GM19099 (cell line): ENCODE data around the gene ERBB2.

ENCODE experiments used
- POLR2A ChIP-seq: IDR thresholded peaks from 3 replicates; pipeline ENCODE4 v1.6.1; 2011; ENCODE audit warnings: low read depth; ENCODE audit not compliant: insufficient read length; ENCODE audit errors: extremely low read depth

Gene ERBB2

DNA sequence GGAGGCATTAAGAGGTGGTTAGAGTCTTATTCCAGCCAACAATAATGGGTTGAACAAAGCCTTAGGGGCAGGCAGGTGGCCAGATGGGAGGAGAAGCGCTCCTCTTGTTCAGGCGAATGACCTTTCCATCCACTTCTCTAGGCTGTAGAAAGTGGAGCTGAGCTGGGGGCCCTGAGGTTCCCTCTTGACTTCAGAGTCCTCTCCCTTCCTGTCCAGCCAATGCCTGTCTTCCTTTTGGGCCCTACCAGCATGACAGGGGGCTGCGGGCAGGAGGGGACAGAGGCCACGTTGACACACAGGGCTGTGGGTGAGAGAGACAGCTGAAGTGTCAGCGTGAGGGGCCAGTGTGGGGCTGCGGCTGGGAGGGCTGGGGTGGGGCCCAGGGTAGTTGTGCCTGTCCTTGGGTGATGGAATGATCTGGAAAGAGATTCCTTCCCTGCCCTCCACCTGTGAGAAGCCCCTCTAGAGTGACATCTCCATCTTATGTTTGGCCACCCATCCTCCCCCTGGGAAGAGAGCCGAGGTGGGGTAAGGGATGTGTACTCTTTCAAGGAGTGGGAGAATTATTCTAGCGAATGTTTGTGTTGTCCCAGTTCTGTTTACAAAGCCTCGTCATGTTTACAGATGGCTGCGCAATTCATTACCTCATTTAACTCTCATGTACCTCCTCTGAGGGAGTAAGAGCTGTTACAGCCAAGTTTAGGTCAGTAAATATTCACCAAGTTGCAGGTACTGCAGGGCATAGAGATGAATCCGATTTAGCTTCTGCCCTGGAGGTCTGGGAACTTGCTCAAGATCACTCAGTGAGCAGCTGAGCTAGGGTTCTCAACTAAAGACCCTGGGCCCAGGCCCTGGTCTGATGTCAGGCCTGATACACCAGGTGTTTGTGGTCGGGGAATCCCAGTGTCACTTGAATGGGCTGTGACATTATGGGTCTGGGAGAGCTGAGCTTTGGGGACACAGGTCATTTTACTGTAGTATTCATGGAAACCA is 3.3 kb downstream of the ERBB2 start:
- no peak for TF ChIP-seq POLR2A

DNA sequence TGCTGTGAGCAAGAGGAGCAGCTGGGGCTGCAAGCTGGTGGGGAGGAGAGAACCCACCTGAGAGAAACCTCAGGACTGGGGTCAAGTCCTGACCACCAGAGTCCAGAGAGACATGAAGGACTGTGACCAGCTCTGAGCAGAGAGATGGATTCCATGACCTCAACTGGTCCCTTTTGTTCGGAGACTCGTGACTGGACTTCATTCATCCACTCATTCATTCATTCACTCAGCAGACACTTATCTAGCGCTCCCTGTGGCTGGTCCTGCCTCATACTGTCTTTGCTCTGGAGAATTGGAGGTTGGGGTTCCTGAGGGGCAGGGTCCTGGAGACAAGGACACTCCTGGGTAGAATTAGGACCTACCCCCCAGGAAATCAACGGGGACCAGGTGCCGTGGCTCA is 4.0 kb downstream of the ERBB2 start:
- no peak for TF ChIP-seq POLR2A

DNA sequence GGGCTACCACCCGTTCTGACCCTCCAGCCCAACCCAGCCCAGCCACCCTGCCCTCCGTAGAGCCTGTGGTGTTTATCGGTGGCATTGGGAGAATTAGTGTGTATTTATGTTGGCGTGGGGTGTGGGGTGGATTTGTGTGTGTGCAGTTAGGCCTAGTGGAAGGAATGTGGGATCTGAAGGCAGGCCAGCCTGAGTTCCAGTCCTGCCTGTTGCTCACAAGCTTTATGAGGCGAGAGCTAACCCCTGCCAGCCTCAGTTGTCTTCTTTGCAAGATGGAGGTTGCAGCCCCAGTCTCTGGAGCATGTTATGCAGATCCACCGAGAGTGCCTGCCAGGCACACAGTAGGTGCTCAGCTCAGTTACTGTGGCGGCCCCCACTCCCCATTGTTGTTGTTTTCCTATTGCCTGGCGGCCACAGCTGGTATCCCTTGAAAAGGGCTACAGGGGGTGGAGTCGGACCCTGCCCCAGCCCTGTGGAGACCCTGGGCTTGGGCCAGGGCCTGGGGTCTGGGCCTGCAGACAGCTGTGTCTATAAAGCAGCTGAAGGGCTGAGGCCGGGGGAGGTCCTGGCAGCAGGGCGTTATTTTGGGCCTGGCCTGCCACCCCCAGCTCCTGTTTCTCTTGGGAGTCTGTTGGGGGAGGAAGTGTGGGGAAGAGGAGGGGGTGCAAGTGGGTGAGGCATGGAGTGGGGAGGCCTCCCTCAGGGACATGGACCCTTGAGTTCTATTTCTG is 5.1 kb downstream of the ERBB2 start:
- no peak for TF ChIP-seq POLR2A

DNA sequence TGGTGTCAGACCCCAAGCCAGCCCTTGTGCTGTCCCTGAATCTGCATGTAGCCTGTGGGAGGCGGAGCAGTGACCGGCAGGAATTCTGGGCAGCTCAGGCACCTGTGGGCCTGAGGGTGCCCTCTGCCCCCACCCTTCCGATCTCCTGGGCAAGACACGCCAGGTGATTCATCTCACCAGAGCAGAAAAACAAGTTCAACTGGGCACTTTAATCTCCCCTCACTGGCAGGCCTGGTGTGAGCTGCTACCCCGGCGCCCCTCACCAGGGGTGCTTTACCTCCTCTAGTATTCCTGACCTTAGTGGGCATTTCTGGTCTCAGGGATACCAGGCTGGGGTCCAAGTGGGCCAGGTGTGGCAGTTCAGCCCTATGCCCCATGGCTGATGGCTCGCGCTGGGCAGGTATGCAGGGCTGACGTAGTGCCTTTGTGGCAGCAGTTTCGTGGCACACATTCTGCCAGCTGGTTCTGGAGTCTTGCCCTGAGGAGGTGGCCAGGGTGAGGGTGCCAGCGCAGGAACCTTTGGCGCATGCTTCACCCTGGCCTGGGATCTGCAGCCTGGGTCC is 6.0 kb downstream of the ERBB2 start:
- no peak for TF ChIP-seq POLR2A

DNA sequence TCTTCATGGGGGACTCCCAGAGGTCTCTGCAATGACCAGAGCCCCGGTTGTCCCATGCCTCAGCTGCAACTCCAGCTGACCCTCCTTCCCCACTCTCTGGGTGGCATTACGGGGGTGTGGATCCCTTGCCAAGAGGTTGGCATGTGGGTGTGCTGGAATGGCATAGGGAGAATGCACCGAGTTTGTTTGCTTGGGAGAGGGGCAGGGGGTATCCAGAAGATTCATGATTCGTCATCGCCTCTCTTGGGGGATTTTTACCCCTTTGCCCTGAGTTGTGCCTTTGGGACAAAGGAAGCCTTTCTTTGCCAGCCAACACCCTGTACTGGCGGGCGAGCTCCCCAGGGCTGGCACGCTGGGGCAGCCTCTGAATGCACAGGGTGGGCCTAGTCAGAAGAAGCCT is 6.5 kb downstream of the ERBB2 start:
- no peak for TF ChIP-seq POLR2A

DNA sequence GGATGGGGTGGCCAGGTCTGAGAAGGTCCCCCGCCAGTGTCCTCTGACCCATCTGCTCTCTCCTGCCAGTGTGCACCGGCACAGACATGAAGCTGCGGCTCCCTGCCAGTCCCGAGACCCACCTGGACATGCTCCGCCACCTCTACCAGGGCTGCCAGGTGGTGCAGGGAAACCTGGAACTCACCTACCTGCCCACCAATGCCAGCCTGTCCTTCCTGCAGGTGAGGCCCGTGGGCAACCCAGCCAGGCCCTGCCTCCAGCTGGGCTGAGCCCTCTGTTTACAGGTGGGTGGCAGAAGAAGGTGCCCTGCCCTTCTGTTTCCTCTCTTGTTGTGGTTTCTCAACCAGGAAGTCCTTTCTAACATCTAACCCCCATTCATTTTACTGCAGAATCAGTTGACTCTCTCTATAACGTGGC is 7.1 kb downstream of the ERBB2 start:
- no peak for TF ChIP-seq POLR2A

DNA sequence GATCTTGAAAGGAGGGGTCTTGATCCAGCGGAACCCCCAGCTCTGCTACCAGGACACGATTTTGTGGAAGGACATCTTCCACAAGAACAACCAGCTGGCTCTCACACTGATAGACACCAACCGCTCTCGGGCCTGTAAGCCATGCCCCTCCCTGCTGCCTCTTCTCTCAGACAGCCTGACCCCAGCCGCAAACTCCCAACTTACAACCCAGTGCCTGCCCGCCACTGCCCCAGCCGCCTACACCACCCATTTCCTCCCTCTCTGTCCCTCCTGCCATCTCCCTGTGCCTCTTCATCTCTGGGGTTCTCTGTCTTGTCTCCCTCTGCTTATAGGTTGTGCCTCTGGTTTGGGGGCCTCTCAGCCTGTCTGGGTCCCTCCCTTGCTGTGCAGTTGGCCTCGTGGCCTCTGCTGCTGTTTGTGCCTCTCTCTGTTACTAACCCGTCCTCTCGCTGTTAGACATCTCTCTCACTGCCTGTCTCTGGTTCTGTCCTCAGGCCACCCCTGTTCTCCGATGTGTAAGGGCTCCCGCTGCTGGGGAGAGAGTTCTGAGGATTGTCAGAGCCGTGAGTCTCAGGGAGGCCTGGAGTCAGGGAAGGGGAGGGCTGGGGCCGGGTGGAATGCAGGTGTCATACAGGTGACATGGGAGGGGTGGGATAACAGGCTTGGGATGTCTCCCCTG is 9.6 kb downstream of the ERBB2 start:
- TF ChIP-seq POLR2A = no peak

DNA sequence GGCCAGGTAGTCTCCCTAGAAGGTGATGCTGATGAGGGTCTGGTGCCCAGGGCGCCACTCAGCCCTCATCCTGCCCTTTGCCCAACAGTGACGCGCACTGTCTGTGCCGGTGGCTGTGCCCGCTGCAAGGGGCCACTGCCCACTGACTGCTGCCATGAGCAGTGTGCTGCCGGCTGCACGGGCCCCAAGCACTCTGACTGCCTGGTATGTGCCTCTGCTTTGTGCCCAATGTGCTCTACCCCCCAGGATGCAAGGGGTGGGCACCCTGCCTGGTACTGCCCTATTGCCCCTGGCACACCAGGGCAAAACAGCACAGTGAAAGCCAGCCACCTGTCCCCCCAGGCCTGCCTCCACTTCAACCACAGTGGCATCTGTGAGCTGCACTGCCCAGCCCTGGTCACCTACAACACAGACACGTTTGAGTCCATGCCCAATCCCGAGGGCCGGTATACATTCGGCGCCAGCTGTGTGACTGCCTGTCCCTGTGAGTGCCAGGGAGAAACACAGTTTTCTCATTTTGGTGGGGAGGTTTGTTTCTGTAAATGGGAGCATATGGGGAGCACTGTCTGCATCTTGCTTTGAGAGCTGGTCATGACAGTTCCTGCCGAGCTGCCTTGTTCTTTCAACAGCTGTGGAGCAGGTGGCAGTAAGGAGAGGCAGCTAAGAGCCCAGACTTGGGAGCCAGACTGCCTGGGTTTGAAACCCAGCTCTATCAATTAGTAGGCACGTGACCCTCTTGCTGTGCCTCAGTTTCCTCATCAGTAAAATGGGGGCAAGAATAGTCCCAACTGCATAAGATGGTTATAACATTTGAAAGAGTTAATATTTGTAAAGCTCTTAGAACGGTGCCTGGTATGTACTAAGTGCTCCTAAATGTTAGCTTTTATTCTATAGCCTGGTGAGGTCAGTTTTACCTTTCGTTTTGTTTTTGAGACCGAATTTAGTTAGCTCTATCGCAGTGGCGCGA is 10.4 kb downstream of the ERBB2 start:
- no peak for TF ChIP-seq POLR2A

DNA sequence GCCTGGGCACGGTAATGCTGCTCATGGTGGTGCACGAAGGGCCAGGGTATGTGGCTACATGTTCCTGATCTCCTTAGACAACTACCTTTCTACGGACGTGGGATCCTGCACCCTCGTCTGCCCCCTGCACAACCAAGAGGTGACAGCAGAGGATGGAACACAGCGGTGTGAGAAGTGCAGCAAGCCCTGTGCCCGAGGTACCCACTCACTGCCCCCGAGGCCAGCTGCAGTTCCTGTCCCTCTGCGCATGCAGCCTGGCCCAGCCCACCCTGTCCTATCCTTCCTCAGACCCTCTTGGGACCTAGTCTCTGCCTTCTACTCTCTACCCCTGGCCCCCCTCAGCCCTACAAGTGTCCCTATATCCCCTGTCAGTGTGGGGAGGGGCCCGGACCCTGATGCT is 12.0 kb downstream of the ERBB2 start:
- no peak for TF ChIP-seq POLR2A

DNA sequence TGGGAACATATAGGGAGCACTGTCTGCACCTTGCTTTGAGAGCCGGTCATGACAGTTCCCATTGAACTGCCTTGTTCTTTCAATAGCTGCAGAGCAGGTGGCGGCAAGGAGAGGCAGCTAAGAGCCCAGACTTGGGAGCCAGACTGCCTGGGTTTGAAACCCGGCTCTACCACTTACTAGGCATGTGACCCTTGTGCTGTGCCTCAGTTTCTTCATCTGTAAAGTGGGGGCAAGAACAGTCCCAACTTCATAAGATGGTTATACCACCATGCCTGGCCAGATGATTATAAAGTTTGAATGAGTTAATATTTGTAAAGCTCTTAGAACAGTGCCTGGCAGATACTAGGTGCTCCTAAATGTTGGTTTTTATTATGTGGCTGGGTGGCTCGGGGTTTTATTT is 14.4 kb downstream of the ERBB2 start:
- no peak for TF ChIP-seq POLR2A

DNA sequence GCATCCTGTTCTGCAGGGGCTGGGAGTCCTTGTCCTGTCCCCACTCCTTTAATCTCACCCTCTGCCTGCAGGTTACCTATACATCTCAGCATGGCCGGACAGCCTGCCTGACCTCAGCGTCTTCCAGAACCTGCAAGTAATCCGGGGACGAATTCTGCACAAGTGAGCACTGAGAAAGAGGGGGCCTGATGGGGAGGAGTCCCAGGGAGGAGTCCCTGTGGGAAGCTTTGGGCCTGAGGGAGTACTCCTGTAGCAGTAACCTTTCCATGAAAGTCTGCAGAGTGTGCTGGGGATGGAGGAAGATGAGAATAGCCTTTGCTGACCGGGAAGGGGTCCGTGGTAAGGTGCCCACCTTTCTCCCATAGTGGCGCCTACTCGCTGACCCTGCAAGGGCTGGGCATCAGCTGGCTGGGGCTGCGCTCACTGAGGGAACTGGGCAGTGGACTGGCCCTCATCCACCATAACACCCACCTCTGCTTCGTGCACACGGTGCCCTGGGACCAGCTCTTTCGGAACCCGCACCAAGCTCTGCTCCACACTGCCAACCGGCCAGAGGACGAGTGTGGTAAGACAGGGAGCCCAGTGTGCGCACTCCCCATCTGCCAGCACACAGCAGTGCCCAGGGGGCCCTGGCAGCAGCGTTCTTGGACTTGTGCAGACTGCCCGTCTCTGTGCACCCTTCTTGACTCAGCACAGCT is 15.7 kb downstream of the ERBB2 start:
- TF ChIP-seq POLR2A = no peak

DNA sequence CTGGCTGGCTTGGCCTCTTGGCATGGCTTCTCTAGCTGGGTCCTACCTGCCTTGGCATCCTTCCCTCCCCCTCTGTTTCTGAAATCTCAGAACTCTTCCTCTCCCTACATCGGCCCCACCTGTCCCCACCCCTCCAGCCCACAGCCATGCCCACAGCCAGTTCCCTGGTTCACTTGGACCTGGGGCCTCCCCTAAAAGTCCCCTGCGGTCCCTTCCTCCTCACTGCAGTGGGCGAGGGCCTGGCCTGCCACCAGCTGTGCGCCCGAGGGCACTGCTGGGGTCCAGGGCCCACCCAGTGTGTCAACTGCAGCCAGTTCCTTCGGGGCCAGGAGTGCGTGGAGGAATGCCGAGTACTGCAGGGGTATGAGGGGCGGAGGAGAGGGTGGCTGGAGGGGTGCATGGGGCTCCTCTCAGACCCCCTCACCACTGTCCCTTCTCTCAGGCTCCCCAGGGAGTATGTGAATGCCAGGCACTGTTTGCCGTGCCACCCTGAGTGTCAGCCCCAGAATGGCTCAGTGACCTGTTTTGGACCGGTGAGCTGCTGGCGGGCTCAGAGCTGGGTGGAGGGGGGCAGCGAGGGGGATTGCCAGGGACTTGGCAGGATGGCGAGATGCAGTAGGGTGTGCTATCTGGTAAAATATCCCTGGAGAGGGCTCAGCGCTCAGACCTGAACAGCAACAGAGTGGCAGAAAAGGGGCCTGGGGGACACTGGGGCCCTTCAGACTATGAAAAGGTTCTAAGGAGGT is 16.4 kb downstream of the ERBB2 start:
- no peak for TF ChIP-seq POLR2A
